ENCODE data around the gene WNK1.
"Not testable (repeated sequence)": the region's sequence is repeated elsewhere in the genome, so short reads cannot be mapped to it uniquely, and the experiment has no call there.

The WNK1 gene

DNA sequence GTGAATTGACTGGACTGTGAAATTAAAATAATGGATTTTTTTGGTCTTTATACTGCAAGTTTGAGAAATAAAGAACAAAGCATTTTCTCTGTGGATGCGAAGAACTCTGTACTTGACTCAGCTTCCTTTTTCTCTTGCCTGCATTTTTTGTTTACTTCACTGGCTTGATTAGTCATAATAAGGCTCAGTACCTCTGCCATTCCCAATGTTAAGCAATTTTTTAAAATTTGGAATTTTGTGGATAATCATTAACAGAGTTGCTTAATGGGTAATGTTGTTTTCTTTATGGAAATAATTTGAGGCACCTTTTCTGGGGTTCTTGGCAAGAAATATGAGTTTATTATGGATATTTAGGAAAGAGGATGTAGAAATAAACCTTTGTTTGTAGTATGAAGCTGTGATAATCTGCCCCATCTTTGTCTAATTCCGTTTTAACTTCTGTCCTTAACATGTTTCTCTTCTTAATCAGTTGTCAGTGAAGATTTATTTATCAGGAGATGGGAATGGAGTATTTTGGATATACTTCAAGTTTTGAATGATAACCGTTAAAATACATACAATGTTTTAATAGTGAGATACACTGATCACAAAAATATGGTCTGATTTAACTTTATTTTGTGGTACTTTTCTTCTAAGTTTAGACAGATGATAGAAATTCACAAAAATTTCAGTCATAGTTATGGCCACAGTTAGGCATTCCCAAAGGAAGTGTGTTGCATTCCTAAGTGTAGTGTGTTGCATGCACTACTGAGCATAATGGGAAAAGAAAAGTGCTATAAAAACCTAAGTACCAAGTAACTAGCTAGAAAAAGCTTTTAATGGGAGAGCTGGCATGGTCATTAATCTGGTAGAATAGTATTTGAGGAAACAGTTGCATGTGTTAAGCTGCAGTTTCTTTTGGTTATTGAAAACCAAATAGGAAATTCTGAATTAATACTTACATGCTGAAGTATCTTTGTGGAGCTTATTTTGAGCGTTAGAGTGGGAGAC lies 27.7 kb downstream of the WNK1 start:
- DNase-seq: no peak

DNA sequence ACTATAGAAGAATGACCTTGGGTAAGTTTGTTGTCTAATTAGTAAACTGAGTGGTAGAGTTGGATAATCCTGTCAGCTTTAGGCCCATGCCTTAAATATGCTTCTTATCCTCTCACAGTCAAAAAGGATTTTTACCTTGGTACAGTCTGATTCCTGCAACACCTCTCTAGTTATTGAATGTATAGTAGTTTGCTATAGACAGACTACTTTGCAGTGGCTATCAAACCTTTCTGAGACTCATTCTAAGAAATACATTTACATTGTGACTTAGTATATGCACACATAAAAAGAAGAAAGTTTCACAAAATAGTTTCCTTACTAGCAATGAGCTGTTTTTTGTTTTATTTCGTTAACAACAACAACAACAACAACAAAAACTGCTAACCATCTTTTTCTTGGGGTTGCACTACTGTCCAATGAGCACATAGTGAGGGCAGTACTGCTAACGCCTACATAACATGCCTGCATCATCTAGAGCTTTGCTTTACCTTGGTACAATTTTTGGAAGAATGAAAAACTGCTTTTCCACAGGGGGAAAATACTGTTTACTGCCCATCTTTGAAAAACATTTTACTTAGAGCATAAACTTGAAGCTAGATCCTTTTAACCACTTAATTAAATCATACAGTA lies 28.5 kb downstream of the WNK1 start:
- DNase-seq: no peak

DNA sequence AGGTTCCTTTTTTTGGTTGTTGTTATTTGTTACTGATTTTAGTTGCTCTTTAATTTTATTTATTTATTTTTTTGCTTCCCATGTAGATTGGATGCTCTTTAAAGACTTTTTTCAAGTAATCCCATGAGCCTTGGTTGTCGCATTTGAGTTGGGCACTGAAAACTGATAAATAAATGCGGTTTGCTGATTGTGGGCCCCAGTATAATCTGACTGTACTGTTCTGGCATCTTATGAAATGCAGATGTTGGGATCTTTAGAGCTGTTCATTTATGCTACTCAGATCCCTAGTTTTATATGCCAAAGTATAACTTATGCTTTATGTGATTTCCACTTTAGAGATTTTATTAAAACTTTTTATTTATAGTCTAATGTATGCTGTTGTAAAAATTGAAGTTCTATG lies 33.3 kb downstream of the WNK1 start:
- no peak for DNase-seq

DNA sequence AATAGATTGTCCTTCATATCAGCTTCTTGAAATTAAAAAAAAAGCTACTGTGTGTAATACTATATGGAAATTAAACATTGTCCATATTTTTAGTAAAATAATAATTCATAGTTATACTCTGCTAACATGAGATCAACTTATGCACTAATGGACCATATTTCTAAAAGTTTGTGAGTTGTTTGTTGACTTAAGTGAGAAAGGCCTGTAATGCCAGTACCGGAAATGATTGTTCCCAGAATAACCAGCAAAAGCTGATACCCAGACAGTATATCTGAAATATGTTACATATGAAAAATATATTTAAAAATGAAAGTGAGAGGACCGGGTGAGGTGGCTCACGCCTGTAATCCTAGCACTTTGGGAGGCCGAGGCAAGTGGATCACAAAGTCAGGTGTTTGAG lies 35.9 kb downstream of the WNK1 start:
- no peak for DNase-seq

DNA sequence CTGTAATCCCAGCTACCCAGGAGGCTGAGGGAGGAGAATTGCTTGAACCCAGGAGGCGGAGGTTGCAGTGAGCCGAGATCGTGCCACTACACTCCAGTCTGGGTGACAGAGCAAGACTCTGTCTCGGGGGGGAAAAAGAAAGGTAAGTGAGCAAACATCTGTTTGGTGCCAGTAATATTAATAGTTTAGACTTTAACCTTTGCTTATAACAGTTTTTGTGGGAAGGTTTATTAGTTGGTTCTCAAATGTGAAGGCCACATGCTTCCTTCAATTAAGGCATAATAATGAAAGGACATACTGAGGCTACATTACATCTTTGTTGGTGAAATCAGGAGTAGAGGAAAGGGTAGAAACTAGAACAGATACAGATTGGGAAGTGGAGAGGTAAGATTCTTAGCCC lies 36.4 kb downstream of the WNK1 start:
- DNase-seq: not testable (repeated sequence)

DNA sequence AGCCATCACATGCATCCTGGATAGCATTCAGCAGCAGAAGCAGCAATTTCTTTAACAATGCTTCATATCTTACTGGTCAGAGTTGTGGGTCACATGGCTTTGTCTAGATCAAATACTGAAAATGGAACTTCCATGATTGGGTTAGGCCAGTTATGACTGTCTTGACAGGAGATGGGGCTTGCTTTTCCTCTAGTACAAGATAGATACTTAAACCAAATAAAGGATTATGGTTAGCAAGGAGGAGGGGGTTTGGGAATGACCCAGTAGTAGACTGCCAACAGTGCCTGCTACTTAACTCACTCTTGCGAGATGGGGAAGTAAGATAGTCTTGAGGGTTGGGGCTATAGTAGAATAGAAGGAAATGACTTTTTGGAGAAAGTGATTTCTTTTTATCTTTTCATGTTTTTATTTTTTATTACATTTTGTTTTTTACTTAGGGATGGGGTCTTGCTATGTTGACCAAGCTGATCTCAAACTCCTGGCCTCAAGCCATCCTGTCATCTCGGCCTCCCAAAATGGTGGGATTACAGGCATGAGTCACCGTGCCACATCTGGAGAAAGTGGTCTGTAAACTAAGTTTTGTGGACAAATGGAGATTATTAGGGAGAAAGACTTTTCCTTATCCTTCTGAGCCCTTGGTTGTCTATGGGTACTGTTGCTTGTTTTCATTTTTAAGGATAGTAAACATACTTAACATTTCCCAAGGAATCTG lies 37.6 kb downstream of the WNK1 start:
- no peak for DNase-seq

DNA sequence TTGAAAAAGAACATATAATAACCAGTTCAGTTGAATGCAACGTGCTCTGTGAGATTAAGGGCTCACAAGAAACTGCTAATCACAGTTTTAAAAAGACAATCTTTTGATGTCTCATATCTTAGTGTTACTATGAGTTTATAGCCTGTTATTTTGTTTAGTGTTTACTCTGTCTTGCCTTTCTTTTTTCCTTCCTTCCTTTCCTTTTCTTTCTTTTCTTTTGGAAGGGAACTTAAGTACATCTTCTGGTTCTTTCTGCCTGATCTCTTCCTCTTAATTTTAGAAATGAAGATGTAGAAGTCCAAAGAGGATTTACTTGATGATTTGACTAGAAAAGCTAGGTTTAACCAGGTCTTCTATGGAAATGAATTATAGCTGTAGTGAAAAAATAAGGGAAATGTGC lies 38.2 kb downstream of the WNK1 start:
- DNase-seq: no peak

DNA sequence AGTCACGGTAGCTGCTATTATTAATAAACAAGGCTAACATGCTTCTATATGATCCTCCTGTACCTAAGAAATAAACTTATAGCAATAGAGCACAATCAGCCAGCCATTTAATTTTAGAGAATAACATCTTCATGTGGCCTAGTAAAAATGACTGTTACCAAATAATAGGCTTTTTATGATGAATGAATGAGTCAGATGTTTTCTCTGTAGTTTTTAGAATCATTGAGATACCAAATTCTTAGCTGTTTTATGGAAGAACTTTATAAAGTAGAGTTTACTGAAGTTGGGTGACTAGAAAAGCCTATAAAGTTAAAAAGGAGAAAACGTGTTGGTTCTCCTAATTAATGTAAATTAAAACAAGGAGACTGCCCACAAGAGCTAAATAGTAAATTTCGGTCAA lies 40.7 kb downstream of the WNK1 start:
- no peak for DNase-seq

DNA sequence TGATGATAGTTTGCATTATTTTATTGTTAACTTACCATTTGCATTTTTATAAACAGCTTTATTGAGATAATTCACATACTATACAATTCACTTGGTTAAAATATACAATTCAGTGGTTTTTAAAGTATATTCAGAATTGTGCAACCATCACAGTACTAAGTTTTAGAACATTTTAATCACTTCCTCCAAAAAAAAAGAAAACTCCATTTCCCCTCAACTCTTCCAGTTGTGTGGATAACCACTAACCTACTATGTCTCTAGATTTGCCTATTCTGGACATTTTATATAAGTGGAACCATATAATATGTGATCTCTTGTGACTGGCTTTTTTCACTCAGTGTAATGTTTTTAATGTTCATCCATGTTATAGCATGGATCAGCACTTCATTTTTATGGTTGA lies 41.3 kb downstream of the WNK1 start:
- no peak for DNase-seq

DNA sequence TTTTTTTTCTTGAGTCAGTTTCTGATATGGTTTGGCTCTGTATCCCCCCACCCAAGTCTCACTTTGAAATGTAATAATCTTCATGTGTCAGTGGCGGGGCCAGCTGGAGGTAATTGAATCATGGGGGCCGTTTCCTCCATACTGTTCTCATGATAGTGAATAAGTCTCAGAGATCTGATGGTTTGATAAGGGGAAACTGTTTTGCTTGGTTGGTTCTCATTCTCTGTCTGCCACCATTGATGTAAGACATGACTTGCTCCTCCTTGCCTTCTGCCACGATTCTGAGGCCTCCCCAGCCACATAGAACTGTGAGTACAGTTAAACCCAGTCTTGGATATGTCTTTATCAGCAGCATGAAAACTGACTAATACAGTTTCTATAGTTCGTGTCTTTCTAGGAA lies 42.9 kb downstream of the WNK1 start:
- peak in 1 of 5 donors; percentile 71 for DNase-seq

DNA sequence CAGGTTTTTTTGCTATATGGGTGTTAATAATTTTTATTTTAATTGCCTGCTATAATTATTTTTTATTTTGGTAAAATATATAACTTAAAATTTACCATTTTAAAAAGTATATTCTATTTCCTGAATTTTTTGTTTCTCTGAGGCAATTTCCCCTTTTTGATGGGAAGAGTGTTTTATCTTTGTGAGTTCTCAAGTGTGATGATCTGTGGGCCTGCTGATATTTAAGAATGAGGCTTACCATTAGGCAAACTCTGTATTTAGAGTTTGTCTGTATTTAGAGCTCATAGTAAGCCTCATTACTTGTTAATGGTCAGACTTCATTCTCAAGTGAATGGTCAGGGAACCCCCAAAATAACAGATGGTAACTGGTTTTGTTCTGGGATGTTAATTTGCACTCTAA lies 48.0 kb downstream of the WNK1 start:
- DNase-seq: no peak

DNA sequence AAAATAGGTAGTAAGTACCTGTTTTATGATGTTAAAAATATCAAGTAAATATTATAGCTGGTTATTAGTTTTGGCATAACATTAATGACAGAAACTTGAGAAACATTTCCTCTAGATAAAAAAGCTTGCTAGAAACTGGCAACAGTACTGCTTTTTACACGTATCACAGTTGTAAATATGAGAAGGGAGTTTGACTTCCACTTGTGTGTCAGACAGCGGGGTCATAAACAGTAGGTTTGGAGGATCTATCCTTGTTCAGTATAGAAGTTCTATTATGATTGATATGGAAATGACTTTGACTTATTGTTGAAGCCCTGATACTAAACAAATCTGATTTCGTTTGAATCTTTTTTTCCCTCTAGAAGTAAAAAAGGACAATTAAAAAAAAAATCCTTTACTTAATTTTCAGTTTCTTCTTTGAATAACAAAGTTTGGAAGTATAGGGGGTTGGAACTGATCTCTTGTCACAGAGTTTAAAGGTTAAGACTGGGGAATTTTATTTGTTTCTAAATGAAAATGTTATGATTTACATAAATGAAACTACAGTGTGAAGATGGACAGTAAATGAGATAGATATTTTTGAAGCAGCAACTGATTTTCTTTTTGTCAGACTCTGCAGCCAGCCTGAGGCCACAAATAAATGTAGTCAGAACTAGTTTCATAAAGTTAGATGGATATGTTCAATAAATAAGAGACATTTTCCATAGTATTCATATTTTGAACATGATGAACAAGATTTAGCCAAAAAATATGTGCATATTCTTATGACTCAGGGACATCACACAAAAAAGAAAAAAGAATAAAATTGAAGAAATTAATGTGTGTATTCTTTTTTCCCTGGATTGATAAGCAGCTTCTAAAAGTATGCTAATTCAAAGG lies 50.1 kb downstream of the WNK1 start:
- no peak for DNase-seq

DNA sequence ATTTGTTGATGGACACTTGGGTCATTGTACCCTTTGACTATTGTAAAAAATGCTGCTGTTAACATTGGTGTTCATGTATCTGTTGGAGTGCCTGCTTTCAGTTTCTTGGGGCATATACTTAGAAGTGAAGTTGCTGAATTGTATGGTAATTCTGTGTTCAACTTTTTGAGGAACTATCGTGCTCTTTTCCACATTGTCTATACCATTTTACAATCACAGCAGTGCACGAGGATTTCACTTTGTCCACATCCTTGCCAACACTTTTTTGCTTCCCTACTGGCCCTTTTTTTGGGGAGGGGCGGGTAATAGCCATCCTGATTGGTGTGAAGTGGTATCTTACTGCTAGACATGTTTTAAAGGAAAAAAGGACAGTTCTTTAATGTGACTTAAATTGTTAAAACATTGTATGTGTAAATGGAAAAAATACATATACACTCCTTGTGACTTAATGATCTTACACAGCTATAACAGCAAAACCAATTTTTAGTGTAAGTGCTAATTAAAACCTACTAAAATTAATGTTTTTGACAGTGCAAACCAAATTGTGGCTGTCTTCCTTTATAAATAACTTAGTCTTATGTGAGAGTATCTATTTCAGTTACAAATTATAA lies 52.7 kb downstream of the WNK1 start:
- DNase-seq: no peak

DNA sequence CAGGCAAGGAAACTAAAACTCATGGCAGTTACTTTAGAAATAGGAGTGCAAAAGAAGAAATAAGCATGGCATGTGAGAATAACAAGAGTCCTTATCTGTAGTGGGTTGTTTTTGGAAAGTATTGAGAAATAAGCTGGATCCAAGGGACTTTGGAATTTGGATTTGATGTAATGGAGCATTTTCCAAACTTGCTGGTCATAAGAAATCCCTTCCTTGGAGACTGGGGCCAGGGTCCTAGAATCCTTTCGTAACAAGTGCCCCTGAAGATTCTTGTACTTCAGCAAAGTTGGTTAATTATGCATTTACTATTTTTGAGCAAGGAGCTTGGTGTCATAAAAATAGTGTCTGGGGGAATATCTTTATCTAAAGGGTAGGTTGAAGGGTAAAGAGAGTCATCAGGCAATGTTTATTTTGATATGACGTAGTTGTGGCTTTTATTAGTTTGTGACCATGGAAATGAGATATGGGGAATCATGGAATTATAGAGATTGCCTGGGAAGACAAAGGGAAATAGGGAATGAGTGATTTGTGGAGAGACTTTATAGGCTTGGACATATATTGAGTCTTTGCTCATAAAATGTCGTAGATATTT lies 53.9 kb downstream of the WNK1 start:
- DNase-seq: no peak

DNA sequence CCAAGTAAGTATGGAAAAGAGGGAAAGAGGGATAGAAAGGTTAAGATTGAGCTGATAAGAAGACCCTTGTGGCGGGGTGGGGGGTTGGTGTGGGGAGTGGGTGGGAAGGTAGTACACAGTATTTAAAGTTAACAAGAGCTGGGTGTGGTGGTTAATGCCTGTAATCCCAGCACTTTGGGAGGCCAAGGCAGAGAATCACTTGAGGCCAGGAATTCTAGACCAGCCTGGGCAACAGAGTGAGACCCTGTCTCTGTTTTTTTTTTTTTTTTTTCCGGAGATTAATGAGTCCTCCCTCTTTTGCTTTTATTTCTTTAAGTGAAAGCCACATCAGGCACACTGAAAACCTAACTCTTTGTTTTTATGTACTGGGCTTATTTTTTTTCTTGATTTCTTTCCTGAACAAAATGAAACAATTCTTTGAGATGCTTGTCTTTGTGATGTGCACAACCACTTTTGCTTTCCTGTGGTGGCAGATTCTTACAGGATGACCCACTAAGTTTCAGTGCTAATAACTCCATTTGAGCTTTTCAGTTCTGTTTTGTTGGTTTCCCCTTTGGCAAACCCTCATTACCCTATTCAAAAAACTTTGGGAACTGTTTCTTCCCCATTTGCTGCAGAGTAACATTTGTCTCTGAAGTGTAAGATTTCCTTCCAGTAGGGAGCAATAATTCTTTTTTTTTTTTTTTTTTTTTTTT lies 54.8 kb downstream of the WNK1 start:
- DNase-seq: peak in 2 of 5 donors; percentile 23 to 41

DNA sequence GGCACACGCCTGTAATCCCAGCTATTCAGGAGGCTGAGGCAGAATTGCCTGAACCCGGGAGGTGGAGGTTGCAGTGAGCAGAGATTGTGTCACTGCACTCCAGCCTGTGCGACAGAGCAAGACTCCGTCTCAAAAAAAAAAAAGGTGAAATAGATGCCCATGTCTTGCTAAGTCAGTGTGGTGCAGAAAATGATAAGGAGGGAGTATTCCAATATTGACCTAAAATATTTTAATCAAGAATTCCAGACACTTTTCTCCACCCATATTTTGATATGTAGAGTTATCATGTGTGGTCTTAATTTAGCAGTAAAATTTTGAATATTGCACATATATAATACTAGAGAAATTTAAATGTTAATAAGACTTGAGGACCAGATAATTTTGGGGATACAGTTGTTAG lies 57.7 kb downstream of the WNK1 start:
- no peak for DNase-seq

DNA sequence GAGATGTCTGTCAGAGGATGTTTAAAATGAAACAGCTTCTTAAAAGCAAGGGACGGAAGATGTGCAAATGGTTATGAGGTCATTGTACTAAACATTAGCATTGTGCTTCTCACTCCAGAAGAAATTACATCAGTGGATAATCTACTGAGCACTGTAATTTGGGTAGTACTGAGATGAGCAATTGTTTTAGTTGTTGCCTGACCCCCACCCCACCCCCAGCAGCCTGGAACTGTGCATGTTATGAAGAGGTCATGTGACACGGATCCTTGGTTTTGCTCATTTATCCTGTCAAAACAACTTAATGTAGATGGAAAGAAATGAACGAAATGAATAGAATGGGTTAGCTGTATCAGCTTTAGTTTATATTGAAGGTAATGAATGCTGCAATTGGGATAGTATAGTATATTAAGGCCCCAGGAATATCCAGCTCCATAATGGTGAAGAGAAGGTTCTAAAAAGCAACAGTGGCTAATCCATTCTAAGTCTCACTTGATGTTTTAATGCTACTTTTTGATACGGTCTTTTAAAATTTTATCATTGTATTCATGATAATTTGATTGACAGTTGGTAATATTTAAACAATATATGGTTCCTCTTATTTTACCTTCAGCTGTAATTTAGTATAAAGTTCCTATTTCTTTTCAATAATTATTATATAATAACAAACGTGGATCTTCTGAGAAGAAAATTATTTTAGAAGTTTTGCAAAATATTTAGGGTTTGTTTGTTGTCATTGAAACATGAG lies 58.5 kb downstream of the WNK1 start:
- DNase-seq: peak in 1 of 5 donors; percentile 84

DNA sequence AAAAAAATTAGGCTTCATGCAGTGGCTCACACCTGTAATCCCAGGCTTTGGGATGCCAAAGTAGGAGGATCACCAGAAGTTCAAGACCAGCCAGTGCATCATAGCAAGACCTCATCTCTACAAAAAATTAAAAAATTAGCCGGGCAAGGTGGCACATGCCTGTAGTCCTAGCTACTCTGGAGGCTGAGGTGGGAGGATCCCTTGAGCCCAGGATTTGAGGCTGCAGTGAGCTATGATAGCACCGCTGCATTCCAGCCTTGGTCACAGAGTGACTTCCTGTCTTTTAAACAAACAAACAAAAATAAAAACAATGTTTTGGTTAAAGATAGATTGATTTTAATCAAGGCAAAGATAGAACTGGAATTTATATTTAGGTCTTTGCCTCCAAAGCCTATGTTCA lies 60.6 kb downstream of the WNK1 start:
- no peak for DNase-seq

DNA sequence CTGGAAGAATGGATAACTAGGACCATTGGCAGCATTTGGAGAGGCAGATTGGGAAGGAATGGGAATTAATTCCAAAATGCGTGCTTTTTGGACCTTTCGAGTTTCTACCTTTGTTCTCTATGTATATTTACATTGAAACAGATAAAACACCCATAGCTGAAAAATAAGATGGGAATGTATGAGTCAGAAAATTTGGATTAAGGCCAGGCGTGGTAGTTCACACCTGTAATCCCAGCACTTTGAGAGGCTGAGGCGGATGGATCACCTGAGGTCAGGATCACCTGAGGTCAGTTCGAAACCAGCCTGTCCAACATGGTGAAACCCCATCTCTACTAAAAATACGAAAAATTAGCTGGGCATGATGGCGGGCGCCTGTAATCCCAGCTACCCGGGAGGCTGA lies 65.1 kb downstream of the WNK1 start:
- not testable (repeated sequence) for DNase-seq

DNA sequence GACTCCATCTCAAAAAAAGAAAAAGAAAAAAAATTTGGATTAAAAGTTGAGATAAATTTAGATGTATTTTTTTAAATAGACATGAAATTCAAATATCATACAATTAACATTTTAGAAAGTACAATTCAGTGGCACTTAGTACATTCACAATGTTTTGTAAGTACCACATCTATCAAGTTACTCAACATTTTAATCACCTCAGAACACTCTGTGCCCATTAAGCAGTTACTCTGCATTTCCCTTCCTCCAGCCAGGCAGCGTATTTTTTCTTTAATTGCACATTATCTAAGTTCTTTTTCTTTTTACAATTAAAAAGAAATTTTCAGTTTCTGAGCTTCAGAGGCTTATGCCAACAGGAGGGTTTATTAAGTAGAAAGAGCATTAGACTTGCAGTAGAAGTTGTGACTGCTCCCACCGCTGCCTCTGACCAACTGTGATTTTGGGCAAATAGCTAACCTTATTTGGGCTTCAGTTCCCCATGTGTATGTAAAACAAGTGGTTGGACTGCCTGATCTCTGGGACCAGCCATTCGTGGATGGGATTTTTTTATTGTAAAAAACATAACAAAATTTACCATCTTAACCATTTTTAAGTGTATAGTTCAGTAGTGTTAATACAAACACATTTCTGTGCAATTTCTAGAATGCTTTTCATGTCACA lies 65.7 kb downstream of the WNK1 start:
- no peak for DNase-seq
